ENCODE measurements around the gene DMBX1. TPM values are rescaled to one million over a fixed set of nuclear protein-coding genes. Genes with fewer than 3 reads are reported as not detected.

DMBX1 gene
- total RNA-seq, 2 donors from 2014 or later: not detected

DNA sequence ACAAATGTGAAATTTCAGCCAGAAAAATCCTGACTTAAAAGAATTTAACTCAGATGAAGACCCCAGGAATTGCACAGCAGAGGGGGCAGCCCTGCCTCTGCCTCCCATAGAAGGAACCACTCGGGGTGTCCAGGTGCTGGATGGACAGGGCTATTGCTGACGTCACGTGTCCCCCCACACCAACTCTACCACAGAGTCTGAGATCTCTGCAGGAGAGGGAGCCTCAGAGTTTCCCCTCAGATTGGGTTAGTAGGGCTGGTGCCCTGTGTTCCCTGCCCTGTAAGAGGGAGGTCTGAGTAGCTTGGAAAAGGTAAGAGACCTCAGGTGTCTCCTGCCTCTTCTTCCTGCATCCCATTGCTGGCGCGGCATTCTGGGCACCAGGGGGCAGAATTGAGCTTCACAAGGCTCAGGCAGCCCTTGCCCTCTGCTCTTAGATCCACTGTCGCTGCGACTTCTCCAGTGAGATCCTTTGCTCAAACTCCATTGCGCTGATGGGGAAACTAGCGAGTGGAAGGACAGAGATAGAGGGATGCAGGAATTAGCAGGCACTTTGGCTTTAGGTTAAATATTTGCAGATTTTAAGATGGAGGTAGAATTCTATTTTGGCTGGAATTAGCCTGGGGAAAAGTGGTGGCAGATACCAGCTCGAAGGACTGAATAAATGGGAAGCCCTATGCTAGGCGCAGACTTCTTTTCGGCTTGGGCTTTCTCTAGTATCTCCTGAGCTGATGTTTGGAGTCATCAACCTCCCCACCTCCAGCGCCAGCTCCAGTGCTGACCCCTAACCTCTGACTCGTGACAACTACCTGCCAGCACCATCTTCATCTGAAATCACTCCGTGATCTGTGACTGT, 42.8 kb upstream of the DMBX1 start:
- Histone ChIP-seq H3K4me1 (peaks cover 0 to 22% of the 10 kb centered on the region in 2 donors), H3K36me3 (no peaks in the 10 kb centered on the region), H3K27ac (no peak overlapping the region), H3K4me3 (no peak overlapping the region), H3K9me3 (no peaks in the 10 kb centered on the region), H3K27me3 (peaks cover 4 to 8% of the 10 kb centered on the region in 2 donors)
- TF ChIP-seq, protein P1, sequence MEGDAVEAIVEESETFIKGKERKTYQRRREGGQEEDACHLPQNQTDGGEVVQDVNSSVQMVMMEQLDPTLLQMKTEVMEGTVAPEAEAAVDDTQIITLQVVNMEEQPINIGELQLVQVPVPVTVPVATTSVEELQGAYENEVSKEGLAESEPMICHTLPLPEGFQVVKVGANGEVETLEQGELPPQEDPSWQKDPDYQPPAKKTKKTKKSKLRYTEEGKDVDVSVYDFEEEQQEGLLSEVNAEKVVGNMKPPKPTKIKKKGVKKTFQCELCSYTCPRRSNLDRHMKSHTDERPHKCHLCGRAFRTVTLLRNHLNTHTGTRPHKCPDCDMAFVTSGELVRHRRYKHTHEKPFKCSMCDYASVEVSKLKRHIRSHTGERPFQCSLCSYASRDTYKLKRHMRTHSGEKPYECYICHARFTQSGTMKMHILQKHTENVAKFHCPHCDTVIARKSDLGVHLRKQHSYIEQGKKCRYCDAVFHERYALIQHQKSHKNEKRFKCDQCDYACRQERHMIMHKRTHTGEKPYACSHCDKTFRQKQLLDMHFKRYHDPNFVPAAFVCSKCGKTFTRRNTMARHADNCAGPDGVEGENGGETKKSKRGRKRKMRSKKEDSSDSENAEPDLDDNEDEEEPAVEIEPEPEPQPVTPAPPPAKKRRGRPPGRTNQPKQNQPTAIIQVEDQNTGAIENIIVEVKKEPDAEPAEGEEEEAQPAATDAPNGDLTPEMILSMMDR (IDR thresholded peaks at IDR 0.05): peak; percentile 73 to 90
- peak; percentile 83 for DNase-seq (ENCODE audit: low spot score)

DNA sequence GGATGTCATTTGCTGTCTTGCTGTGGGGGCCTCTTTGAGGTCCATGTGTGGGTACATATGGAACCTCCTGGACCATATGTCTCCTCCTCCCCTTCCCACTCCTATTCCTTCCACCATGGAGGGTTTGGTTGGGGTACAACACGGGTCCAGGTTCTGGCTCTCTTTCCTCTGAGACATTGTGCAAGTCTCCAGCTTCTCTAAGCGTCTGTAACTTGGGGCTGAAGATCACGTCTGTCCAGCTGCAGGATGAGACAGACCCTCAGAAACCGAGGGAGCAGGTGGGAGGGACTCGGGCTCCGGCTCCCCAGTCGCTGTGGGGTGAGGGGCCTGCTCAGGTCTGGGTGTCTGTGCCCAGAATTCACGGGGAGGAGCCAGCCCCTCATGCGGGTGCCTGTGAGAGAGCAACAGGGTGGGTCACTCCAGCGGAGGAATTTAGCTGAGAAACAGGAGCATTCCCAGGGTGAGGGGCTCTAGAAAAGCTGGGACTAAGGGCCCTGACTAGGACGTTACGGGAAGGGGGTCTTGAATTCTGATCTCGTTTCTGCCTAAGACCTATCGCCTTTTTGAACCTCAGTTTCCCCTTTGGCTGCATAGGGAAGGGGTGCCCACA, 42.0 kb upstream of the DMBX1 start:
- Histone ChIP-seq H3K9me3 (no peaks in the 10 kb centered on the region), H3K27me3 (peaks cover 4 to 8% of the 10 kb centered on the region in 2 donors), H3K4me1 (peaks cover 0 to 20% of the 10 kb centered on the region in 2 donors), H3K4me3 (peak overlapping the region in 1 of 2 donors; percentile 41), H3K36me3 (no peaks in the 10 kb centered on the region), H3K27ac (no peak overlapping the region)
- TF ChIP-seq, protein P1 (IDR thresholded peaks at IDR 0.05): no peak
- no peak for DNase-seq (ENCODE audit: low spot score)

DNA sequence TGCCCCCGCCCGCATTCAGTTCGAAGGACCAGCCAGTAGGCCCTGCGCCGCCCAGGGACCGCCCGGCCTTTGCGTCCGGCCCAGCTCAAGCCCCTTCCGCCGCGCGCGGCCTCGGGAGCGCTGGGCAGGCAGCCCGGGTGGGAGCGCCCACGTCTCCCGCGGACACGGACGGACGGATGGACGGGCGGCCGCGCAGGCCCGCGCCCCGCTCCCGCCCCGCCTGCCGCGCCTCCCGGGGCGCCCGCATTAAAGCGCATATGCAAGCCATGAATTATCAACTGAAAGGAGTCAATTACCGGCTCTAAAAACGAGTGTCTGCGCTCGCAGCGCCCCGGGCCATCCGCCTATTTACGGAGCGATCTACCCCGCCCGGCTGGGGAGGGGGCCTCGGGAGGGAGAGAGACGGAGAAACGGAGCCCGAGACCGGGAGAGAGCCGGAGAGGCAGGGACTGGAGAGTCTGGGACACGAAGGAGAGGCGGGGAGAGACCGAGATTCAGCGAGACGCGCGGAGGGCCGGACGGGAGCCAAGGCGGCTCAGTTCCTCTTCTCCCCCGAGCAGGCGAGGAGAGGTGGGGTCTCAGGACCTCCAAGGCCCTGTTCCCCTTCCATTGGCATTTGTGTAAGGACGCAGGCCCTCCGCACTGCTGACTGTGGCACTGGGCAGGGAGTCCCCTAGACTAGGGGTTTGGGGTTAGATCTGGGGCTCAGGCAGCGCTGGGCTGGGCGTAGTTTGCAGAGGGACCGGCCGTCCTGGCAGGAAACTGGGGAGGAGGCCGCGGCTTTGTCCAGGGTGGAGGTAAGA, 41.3 kb upstream of the DMBX1 start:
- no peak for DNase-seq (ENCODE audit: low spot score)
- Histone ChIP-seq H3K4me3 (peak overlapping the region; percentile 26 to 41), H3K36me3 (no peaks in the 10 kb centered on the region), H3K27me3 (peaks cover 4 to 8% of the 10 kb centered on the region in 2 donors), H3K9me3 (no peaks in the 10 kb centered on the region), H3K27ac (no peak overlapping the region), H3K4me1 (peaks cover 0 to 15% of the 10 kb centered on the region in 2 donors)
- TF ChIP-seq, protein P1 (IDR thresholded peaks at IDR 0.05): no peak

DNA sequence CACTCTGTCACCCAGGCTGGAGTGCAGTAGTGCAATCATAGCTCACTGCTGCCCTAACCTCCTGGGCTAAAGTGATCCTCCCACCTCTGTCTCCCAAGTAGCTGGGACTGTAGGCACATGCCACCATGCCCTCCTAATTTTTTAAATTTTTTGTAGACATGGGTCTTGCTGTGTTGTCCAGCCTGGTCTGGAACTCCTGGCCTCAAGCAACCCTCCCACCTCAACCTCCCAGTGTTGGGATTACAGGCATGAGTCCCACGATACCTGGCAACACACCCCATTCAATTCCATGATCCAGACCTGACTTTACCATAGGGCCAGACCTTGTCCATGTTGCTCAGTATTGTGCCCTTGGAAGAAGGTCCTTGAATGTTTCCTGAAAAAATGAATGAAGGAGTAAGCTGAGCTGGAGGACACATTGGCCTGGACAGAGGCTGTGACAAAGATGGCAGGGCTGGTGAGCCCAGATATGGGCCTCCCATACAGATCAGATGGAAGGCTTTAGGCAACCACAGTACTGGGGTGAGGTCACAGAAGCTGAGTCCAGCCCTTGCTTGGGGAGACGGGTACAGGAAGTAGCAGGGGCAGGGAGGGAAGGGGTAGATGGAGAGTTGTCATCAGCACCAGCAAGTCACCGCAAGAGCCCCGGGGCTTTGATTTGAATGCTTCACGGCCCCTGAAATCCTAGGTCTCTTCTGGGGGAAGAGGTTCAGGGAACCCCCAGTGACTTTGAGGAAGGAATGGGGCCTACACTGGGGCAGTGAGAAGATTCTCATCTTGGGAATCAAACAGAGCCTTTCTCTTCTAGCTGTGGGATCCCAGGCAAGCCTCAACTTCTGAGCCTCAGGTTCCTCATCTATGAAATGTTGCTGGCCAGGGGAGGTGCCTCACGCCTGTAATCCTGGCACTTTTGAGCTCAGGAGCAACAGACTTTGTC, 40.1 kb upstream of the DMBX1 start:
- Histone ChIP-seq H3K36me3 (no peaks in the 10 kb centered on the region), H3K27me3 (peaks cover 4 to 8% of the 10 kb centered on the region in 2 donors), H3K9me3 (no peaks in the 10 kb centered on the region), H3K4me1 (peaks cover 0 to 15% of the 10 kb centered on the region in 2 donors), H3K4me3 (no peak overlapping the region), H3K27ac (no peak overlapping the region)
- DNase-seq (ENCODE audit: low spot score): no peak
- TF ChIP-seq, protein P1 (IDR thresholded peaks at IDR 0.05): no peak

DNA sequence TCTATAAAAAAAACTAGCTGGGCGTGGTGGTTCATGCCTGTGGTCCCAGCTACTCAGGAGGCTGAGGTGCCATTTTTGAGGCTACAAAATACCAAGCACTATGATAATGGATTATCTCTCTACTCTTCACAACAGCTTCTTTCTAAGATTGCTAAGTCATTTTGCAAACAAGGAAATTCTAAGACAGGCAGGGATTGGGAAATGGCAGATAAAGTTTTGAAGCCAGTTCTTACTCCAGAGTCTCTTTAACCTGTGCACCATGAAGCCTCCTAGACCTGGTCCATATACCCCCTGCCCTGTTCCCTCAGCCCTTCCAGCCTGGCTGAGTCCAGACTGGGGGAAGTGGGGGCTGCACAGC, 39.5 kb upstream of the DMBX1 start:
- H3K27ac ChIP-seq: no peak overlapping the region
- DNase-seq (ENCODE audit: low spot score): no peak
- peaks cover 0 to 15% of the 10 kb centered on the region in 2 donors for H3K4me1 ChIP-seq
- no peak overlapping the region for H3K4me3 ChIP-seq
- TF ChIP-seq, protein P1 (IDR thresholded peaks at IDR 0.05): no peak
- H3K36me3 ChIP-seq: no peaks in the 10 kb centered on the region
- H3K27me3 ChIP-seq: peaks cover 4 to 8% of the 10 kb centered on the region in 2 donors
- H3K9me3 ChIP-seq: no peaks in the 10 kb centered on the region

Data from right atrium auricular region (tissue), 2 donors.